Stomach (tissue), 9 donors: ENCODE results near the gene PEAK3. TPM values are rescaled to one million over a fixed set of nuclear protein-coding genes. Genes with fewer than 3 reads are reported as not detected.
A peak's percentile ranks its signal among the peaks of the same experiment; 100 is the strongest.

Experiments
- DNase-seq, 2 donors: peaks; one replicate each; pipeline versions ENCODE4 v3.0.0 to v3.0.0-alpha.2; 2013 to 2019
- H3K27ac ChIP-seq, 5 donors: fragments of 200-600 bp in 4 of 5; sonication (generic) in 4 of 5; one replicate each; pipeline ENCODE4 v1.5.1; 2013 to 2019; ENCODE audit warnings: mild to moderate bottlenecking in 1 of 5, moderate library complexity in 1 of 5
- H3K27me3 ChIP-seq, 3 donors: fragments of 200-600 bp; sonication (generic); one replicate each; pipeline ENCODE4 v1.5.1; 2017 to 2019; ENCODE audit warnings: mixed run types in 1 of 3
- H3K36me3 ChIP-seq, 4 donors: fragments of 200-600 bp; sonication (generic); 1 replicate in 3 of 4; 2 replicates in 1 of 4; pipeline ENCODE4 v1.5.1; 2016 to 2019
- H3K4me1 ChIP-seq, 4 donors: fragments of 200-600 bp; sonication (generic); one replicate each; pipeline ENCODE4 v1.5.1; 2016 to 2019
- H3K4me3 ChIP-seq, 4 donors: fragments of 200-600 bp; sonication (generic) in 3 of 4; one replicate each; pipeline ENCODE4 v1.5.1; 2016 to 2019; ENCODE audit warnings: mild to moderate bottlenecking in 1 of 4
- H3K9me3 ChIP-seq, 4 donors: fragments of 200-600 bp; sonication (generic); one replicate each; pipeline ENCODE4 v1.5.1; 2016 to 2019
- EP300 ChIP-seq: sonication (generic); formaldehyde crosslinking; IDR thresholded peaks from one replicate; pipeline ENCODE4 v1.6.1; 2017; ENCODE audit warnings: antibody characterized with exemption
- POLR2A ChIP-seq, 4 donors: fragments of 450-650 bp; IDR thresholded peaks; one replicate each; pipeline ENCODE4 v1.6.1; 2016; ENCODE audit warnings: antibody characterized with exemption in 4 of 4, control low read depth in 2 of 4, mild to moderate bottlenecking in 1 of 4, moderate library complexity in 1 of 4
- POLR2AphosphoS5 ChIP-seq, 3 donors: sonication (generic); formaldehyde crosslinking; IDR thresholded peaks; one replicate each; pipeline ENCODE4 v1.6.1; 2016; ENCODE audit warnings: antibody characterized with exemption in 3 of 3
- WGBS, 5 donors: extraction: QIAGEN DNeasy Blood & Tissue Kit in 3 of 5; methylation state at CpG; one replicate each; pipeline versions ENCODE4 v1.1.5 to v1.1.7; 2013 to 2018; 5-methylcytosine and 5-hydroxymethylcytosine counted together
- intact Hi-C: fragments of 100-400 bp; cut with DNase I; formaldehyde crosslinking; loops from one replicate; pipeline ENCODE4 v1.15.1; 2023; ENCODE audit warnings: low total_unique reads
- polyA plus RNA-seq, 3 donors: library from polyadenylated mRNA; stranded (reverse); fragments of 200-250 nt; gene quantifications; one replicate each; pipeline ENCODE4 v1.2.3, GENCODE V29; 2013
- total RNA-seq, 5 donors: library from RNA; depleted of rRNA; stranded (reverse); fragments of >200 nt; gene quantifications; one replicate each; pipeline versions ENCODE4 v1.1.0 to v1.2.3, GENCODE V29; 2014 to 2016
- TF ChIP-seq, protein P1 (sequence below), 7 experiments: fragments of 450-650 bp in 4 of 7; fragments of 200-600 bp in 3 of 7; sonication (generic) in 3 of 7; IDR thresholded peaks; one replicate each; pipeline ENCODE4 v1.5.1; 2016 to 2019; ENCODE audit warnings: antibody characterized with exemption in 7 of 7, control low read depth in 2 of 7, mild to moderate bottlenecking in 1 of 7
- donor health status: healthy with polysubstance abuse.
- donor health status: Bipolar disorder and iron deficiency.
- donor health status: healthy.

PEAK3 gene
- total and polyA plus RNA-seq, 8 donors = 0.15 to 1.4 (median 0.59) TPM; not detected in 4

DNA sequence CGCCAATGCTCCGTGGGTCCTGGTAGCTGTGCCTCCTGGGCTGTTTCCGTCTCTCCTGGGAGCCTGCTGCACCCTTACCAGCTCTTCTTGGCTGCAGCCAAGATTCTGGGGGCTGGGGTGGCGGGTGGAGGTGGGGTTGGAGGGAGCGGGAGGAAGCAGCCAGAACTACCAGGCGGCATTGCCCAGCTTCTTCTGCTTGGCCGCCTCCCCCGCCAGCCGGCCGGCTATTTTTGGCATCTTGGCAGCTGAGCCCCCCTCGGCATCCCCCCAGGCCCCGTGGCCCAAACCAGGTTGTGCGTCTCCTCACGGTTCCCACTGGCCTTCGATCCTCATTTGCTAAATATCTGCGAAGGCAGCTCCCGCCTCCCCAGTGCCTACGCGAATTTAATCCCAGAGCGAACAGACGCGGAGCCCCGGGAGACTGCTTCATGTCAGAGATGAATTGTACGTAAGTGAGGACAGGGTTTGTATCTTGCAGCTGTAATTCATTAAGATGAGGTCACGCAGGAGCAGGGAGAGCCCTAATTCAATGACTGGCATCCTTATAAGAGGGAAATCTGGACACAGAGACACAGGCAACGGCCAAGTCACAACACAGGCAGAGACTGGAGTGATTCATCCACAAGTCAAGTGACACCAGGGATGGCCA, 12.8 kb upstream of the PEAK3 start:
- Histone ChIP-seq H3K4me3 (peak overlapping the region in 2 of 4 donors; percentile 11 to 20), H3K36me3 (no peaks in the 10 kb centered on the region), H3K4me1 (peaks cover 20 to 43% (median 36%) of the 10 kb centered on the region in 4 donors), H3K27me3 (peaks cover 15 to 67% (median 38%) of the 10 kb centered on the region in 3 donors), H3K9me3 (no peaks in the 10 kb centered on the region), H3K27ac (peak overlapping the region in 3 of 5 donors; percentile 4 to 69 (median 41))
- whole genome bisulfite sequencing, 5 donors = 27 to 50% (median 34%) methylated on average over 16 to 26 of the region's 26 CpGs
- intact Hi-C loops = no loop called here
- no peak for TF ChIP-seq EP300
- TF ChIP-seq, protein P1, sequence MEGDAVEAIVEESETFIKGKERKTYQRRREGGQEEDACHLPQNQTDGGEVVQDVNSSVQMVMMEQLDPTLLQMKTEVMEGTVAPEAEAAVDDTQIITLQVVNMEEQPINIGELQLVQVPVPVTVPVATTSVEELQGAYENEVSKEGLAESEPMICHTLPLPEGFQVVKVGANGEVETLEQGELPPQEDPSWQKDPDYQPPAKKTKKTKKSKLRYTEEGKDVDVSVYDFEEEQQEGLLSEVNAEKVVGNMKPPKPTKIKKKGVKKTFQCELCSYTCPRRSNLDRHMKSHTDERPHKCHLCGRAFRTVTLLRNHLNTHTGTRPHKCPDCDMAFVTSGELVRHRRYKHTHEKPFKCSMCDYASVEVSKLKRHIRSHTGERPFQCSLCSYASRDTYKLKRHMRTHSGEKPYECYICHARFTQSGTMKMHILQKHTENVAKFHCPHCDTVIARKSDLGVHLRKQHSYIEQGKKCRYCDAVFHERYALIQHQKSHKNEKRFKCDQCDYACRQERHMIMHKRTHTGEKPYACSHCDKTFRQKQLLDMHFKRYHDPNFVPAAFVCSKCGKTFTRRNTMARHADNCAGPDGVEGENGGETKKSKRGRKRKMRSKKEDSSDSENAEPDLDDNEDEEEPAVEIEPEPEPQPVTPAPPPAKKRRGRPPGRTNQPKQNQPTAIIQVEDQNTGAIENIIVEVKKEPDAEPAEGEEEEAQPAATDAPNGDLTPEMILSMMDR (IDR thresholded peaks at IDR 0.05) = no peak
- no peak for TF ChIP-seq POLR2A (IDR thresholded peaks at IDR 0.05)
- no peak for TF ChIP-seq POLR2AphosphoS5 (IDR thresholded peaks at IDR 0.05)
- peak in 1 of 2 donors; percentile 73 for DNase-seq

DNA sequence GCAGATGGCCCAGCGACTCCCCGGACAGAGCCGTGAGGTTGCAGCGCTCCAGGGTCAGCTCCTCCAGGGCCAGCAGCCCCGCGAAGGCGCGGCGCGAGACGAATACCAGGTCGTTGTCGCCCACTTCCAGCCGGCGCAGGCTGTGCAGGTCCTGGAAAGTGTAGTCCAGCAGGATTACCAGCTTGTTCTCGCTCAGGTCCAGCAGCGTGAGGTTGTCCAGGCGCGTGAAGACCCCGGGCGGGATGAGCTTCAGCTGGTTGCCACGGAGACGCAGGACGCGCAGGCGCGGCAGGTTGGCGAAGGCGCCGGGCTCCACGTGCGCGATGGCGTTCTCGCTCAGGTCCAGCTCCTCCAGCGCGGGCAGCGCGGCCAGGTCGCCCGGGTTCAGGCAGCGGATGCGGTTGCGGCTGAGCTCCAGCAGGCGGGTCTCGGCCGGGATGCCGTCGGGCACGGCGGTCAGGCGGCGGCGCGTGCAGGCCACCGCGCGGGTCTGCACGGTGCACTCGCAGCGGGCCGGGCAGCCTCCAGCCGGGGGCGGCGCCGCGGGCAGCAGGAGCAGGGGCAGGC, 9.3 kb upstream of the PEAK3 start:
- H3K27me3 ChIP-seq = peaks cover 17 to 94% (median 55%) of the 10 kb centered on the region in 3 donors
- intact Hi-C loops = no loop called here

DNA sequence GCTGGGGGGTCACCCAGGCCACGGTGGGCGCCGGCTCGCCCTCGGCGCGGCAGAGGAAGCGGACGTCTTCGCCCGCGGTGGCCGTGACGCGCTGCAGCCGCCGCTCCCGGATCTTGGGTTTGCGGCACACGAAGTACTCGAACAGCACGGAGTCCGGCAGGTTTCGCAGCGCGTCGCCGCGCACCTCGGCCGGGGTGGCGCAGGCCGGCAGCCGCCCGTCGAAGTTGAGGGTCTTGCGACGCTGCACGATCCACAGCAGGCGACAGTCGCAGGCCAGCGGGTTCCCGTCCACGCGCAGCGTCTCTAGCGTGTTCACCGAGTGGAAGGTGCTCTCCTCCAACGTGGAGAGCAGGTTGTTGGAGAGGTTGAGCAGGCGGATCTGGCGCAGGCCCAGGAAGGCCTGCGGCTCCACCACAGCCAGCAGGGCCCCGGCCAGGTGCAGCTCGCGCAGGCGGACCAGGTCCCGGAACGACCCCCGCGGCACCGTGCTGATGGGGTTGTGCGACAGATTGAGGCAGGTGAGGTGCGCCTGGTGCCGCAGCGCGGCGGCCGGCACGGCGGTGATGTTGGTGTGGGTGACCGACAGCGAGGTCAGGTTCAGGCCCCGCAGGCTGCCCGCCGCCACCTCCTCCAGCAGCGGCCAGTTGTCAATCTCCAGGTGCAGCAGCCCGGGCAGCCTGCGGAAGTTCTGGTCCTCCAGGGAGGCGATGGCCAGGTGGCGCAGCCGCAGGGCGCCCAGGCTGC, 8.6 kb upstream of the PEAK3 start:
- H3K27me3 ChIP-seq = peaks cover 17 to 94% (median 50%) of the 10 kb centered on the region in 3 donors
- peak overlapping the region in 4 of 5 donors; percentile 51 to 84 (median 70) for H3K27ac ChIP-seq
- intact Hi-C loops = no loop called here
- TF ChIP-seq EP300 = no peak
- TF ChIP-seq POLR2A (IDR thresholded peaks at IDR 0.05) = no peak
- TF ChIP-seq, protein P1 (IDR thresholded peaks at IDR 0.05) = no peak
- TF ChIP-seq POLR2AphosphoS5 (IDR thresholded peaks at IDR 0.05) = no peak
- 0 to 13% (median 4%) methylated on average over 13 to 82 of the region's 82 CpGs for WGBS, 5 donors
- peak overlapping the region; percentile 41 to 56 (median 44) for H3K4me3 ChIP-seq
- H3K4me1 ChIP-seq = peaks cover 28 to 54% (median 42%) of the 10 kb centered on the region in 4 donors
- no peaks in the 10 kb centered on the region for H3K9me3 ChIP-seq
- H3K36me3 ChIP-seq = no peaks in the 10 kb centered on the region
- no peak for DNase-seq

More for the DNA sequence above, 9.3 kb upstream of the PEAK3 start:
- Histone ChIP-seq H3K27ac (peak overlapping the region in 1 of 5 donors; percentile 84), H3K4me1 (peaks cover 28 to 54% (median 42%) of the 10 kb centered on the region in 4 donors), H3K4me3 (peak overlapping the region; percentile 41 to 56 (median 44)), H3K36me3 (no peaks in the 10 kb centered on the region), H3K9me3 (no peaks in the 10 kb centered on the region)
- 6 to 45% (median 13%) methylated on average over 30 to 67 of the region's 67 CpGs for WGBS, 5 donors
- DNase-seq = peak in 1 of 2 donors; percentile 71
- TF ChIP-seq, protein P1 (IDR thresholded peaks at IDR 0.05) = no peak
- TF ChIP-seq EP300 = no peak
- no peak for TF ChIP-seq POLR2A (IDR thresholded peaks at IDR 0.05)
- no peak for TF ChIP-seq POLR2AphosphoS5 (IDR thresholded peaks at IDR 0.05)
